Lower lobe of right lung (tissue), 2 donors: ENCODE data around the gene LRRC28. TPM values are rescaled to one million over a fixed set of nuclear protein-coding genes. Genes with fewer than 3 reads are reported as not detected.

Source experiments
- ATAC-seq, 2 donors: fragments of 200-7000 bp; cut with Tn5 transposase; one replicate each; pipeline ENCODE4 v1.9.1; 2020 to 2022; ENCODE audit warnings: mild to moderate bottlenecking in 2 of 2, moderate library complexity in 2 of 2
- DNase-seq: peaks from one replicate; pipeline ENCODE4 v3.0.0-alpha.2; 2020
- H3K27ac ChIP-seq: fragments of 200-600 bp; one replicate; pipeline ENCODE4 v1.8.0; 2022
- H3K27me3 ChIP-seq: fragments of 200-600 bp; one replicate; pipeline ENCODE4 v1.8.0; 2022; ENCODE audit warnings: low read depth
- H3K36me3 ChIP-seq: fragments of 200-600 bp; one replicate; pipeline ENCODE4 v1.8.0; 2022; ENCODE audit warnings: mild to moderate bottlenecking
- H3K4me1 ChIP-seq: fragments of 200-600 bp; one replicate; pipeline ENCODE4 v1.8.0; 2022
- H3K4me3 ChIP-seq: fragments of 200-600 bp; one replicate; pipeline ENCODE4 v1.8.0; 2022; ENCODE audit warnings: mild to moderate bottlenecking
- H3K9me3 ChIP-seq: fragments of 200-600 bp; one replicate; pipeline ENCODE4 v1.8.0; 2022
- CTCF ChIP-seq: fragments of 200-600 bp; IDR thresholded peaks from one replicate; pipeline ENCODE4 v1.8.0; 2022; ENCODE audit warnings: antibody characterized with exemption, mild to moderate bottlenecking
- intact Hi-C: fragments of 100-400 bp; cut with DNase I; formaldehyde crosslinking; loops from one replicate; pipeline ENCODE4 v1.11.0; 2022
- total RNA-seq: library from RNA; stranded (reverse); fragmentation: NEBNext Ultra II Directional; extraction: Animal tissue kit (Norgen Biotek cat#: 25700); gene quantifications from one replicate; pipeline ENCODE4 v1.2.1, GENCODE V29; 2021
- donor health status: DM: no; HTN: yes; CAD: no; lungs with severe emphysema.

LRRC28 gene
- total RNA-seq, 1 donor from 2014 or later, result 23.8 TPM

DNA sequence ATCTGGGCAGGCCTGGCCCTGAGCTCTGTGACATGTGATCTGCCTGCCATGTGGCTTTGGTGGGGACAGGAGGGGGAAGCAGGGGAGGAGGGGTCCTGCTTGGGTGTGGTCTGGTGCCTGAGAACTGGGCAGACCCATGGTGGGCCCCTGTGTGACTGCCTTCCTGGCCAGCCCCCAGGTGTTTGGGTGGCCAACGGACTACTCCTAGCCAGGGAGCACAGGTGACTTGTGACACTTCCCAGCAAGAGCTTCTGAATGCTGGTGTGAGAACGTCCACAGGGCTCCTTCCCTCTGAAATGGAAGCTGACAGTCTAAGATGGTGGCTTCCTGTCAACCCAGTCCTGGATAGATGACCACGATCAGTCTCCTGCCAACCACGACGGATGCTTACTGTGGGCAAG is 178.4 kb downstream of the LRRC28 start:
- H3K4me1 ChIP-seq, result peaks cover 47% of the 10 kb centered on the region
- intact Hi-C loops, result no loop called here
- no peak overlapping the region for H3K27ac ChIP-seq
- H3K4me3 ChIP-seq, result no peak overlapping the region
- no peaks in the 10 kb centered on the region for H3K36me3 ChIP-seq
- H3K27me3 ChIP-seq, result no peaks in the 10 kb centered on the region
- H3K9me3 ChIP-seq, result no peaks in the 10 kb centered on the region
- TF ChIP-seq CTCF, result no peak
- no peak for DNase-seq
- ATAC-seq, result no peak

GRCh38 chr15:99430881-99431401 is 179.7 kb downstream of the LRRC28 start:
- DNase-seq (peak; percentile 39), ATAC-seq (no peak)
- Histone ChIP-seq H3K27me3 (no peaks in the 10 kb centered on the region), H3K36me3 (no peaks in the 10 kb centered on the region), H3K9me3 (no peaks in the 10 kb centered on the region), H3K4me1 (peaks cover 47% of the 10 kb centered on the region), H3K27ac (no peak overlapping the region), H3K4me3 (no peak overlapping the region)
- TF ChIP-seq CTCF, result no peak
- intact Hi-C loops, result no loop called here

DNA sequence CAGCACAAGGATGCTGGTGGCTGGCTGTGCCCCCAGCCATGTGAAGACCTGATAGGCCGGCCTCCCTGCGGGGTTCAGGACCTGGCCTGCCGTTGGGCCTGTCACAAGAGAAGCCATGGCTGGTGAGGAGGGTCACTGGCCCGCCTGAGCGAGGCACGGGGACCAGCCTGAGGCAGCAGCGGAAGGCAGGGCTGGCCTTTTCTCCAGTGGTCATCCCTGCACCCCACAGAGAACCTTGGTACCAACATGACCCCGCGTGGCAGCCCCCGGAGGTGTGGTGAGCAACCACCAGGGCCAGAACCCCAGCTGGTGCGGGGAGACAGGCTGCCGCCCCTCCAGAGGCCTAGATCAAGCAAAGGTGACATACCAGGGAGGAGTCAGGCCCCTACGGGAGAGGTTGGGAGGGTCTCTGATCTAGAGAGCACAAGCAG is 180.4 kb downstream of the LRRC28 start:
- Histone ChIP-seq H3K4me3 (no peak overlapping the region), H3K36me3 (no peaks in the 10 kb centered on the region), H3K27me3 (no peaks in the 10 kb centered on the region), H3K27ac (no peak overlapping the region), H3K9me3 (no peaks in the 10 kb centered on the region), H3K4me1 (peaks cover 44% of the 10 kb centered on the region)
- ATAC-seq (no peak), DNase-seq (peak; percentile 37)
- intact Hi-C loops, result no loop called here
- TF ChIP-seq CTCF, result no peak

DNA sequence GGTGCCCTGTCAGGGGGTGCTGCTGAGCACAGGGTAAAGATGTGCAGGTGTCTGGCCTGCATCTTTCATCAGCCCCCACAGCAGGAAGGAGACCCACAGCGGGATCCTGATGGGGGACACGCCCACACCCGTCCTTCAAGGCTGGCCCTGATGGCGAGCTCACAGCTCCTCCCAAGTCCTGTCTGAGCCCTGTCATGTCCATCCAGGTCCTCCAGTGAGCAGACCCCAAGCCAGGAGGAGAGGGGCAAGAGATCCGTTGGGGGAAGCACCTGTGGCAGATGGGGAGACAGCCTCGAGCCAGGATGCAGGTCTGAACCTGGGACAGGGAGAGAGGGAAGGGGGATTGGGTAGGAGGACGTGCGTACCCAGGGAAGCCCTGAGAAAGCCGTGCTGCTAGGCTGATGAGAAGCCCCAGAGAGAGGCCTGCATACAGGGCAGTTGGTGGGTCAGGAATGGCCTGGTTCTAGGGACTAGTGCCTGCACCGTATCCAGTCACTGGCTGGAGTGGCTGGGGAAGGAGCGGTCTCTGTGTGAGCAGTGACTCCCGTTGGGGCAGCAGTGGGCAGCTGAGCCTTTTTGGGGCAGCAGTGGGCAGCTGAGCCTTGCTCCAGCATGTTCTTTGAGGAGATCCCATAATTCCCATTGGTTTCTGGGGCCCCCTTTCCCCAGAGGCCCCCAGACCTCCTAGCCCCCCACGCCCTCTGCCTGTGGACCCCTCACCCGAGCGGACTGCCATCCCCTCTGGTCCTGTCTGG is 181.2 kb downstream of the LRRC28 start:
- no peak for ATAC-seq
- no peak for TF ChIP-seq CTCF
- no peak for DNase-seq
- intact Hi-C loops, result no loop called here
- no peaks in the 10 kb centered on the region for H3K36me3 ChIP-seq
- peak overlapping the region; percentile 67 for H3K27ac ChIP-seq
- H3K4me3 ChIP-seq, result no peak overlapping the region
- no peaks in the 10 kb centered on the region for H3K9me3 ChIP-seq
- no peaks in the 10 kb centered on the region for H3K27me3 ChIP-seq
- H3K4me1 ChIP-seq, result peaks cover 43% of the 10 kb centered on the region

DNA sequence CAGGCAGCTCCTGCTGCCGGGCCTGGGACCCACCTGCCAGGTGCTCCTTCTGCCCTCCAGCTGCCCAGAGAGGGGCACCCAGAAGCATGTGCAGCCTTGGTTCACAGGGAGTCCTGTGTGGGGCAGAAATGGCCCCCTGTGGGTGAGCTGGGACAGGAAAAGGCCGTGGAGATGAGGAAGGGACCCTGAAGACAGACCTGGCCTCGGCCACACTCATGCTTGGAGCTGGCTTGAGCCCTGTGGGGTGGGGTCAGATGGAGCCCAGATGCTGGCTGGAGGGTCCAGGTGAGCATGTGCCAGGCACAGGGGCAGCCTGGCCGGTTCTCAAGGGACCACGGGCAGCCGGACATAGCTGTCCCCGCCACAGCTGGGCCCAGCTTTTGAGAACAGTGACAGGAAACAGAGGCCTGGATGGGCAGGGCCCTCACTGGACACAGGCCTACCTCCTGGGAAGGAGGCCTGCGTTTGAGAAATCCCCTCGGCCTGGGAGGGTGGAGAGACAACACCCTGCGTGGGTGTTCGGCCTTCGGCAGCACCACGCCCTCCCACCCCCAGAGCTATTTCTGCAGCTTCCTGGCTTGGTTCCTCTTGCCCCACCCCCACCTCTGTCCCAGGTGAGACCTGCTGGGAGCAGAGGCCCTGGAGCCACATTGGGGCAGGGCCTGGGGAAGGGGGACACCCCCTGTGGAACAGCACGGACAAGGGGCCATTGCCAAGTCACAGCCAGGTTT is 181.9 kb downstream of the LRRC28 start:
- Histone ChIP-seq H3K9me3 (no peaks in the 10 kb centered on the region), H3K27ac (peak overlapping the region; percentile 67), H3K27me3 (no peaks in the 10 kb centered on the region), H3K36me3 (no peaks in the 10 kb centered on the region), H3K4me3 (no peak overlapping the region), H3K4me1 (peaks cover 49% of the 10 kb centered on the region)
- TF ChIP-seq CTCF, result no peak
- ATAC-seq (peak; percentile 45 to 58), DNase-seq (peak; percentile 75)
- intact Hi-C loops, result no loop called here
